Lower leg skin (tissue), 3 donors: ENCODE measurements around the gene PDE1A.

Experiments used
- POLR2A ChIP-seq, 2 donors: fragments of 450-650 bp; IDR thresholded peaks; one replicate each; pipeline ENCODE4 v1.6.1; 2016 to 2017; ENCODE audit warnings: antibody characterized with exemption in 2 of 2, mild to moderate bottlenecking in 1 of 2, moderate library complexity in 1 of 2
- TF ChIP-seq, protein P1 (sequence below), 3 donors: fragments of 450-650 bp; IDR thresholded peaks; one replicate each; pipeline ENCODE4 v1.5.1; 2016; ENCODE audit warnings: antibody characterized with exemption in 3 of 3, mild to moderate bottlenecking in 3 of 3, moderate library complexity in 2 of 3

DNA sequence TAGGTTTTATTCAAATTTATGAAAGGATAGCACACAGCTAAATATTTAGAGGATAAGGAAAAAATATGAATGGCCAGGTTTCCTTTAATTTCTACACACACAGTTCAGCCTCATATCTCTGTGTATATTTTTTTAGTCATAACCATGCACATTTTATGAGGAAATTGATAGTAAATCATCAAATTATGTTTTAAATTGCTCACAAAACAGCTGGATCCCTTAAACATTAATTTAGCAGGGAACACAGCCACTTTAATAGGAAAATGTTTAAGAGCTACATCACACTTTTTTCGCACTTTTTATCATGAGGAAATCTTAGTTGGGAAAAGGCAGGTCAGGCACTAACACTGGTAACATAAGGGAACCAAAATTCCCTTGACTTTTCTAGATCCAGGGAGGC is 65.4 kb downstream of the PDE1A start:
- TF ChIP-seq, protein P1, sequence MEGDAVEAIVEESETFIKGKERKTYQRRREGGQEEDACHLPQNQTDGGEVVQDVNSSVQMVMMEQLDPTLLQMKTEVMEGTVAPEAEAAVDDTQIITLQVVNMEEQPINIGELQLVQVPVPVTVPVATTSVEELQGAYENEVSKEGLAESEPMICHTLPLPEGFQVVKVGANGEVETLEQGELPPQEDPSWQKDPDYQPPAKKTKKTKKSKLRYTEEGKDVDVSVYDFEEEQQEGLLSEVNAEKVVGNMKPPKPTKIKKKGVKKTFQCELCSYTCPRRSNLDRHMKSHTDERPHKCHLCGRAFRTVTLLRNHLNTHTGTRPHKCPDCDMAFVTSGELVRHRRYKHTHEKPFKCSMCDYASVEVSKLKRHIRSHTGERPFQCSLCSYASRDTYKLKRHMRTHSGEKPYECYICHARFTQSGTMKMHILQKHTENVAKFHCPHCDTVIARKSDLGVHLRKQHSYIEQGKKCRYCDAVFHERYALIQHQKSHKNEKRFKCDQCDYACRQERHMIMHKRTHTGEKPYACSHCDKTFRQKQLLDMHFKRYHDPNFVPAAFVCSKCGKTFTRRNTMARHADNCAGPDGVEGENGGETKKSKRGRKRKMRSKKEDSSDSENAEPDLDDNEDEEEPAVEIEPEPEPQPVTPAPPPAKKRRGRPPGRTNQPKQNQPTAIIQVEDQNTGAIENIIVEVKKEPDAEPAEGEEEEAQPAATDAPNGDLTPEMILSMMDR (IDR thresholded peaks at IDR 0.05) = no peak
- no peak for TF ChIP-seq POLR2A (IDR thresholded peaks at IDR 0.05)
